COR-L47 (cell line): ENCODE data around the gene P2RY1.

ENCODE experiments used
- DNase-seq: peaks from one replicate; lab custom pipeline; 2025; lab: John Stamatoyannopoulos, UW

The P2RY1 gene

GRCh38 chr3:152834776-152835600, at the start of gene P2RY1:
TSS of gene P2RY1 (plus strand) at chr3:152835131. CDS start at chr3:152835783, 652 bp downstream.
- DNase-seq: peak; percentile 89

DNA sequence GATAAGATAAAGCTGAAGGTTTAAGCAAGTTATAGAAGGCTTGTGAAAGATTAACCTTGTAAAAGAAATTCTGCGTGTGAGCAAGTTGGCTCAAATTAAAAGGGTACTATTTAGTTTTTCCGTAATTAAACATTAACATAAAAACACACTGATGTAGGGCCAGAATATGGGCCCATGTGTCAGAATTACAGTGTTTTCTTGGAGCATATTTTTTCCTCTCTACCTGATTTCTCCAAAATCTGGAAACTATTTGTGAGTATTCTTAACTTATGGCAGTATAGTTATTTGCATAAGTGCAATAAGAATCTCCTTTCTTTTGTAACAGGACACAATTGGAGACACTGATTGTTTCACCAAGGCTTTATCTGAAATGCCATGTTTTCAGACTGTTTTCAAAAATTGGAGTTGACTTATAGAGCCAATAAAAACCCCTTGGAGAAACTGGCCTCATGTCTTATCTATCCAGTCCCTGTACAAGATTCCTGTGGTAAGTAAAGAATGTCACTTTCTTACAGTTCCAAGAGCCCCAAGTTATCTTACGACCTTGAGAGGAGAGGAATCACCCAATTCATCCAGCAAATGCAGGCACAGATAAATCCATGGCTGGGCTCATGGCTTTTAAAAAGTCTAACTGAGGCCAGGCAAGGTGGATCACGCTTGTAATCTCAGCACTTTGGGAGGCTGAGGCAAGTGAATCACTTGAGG, 47.8 kb upstream of the P2RY1 start:
- DNase-seq: no peak

GRCh38 chr3:152790651-152791387, 44.1 kb upstream of the P2RY1 start:
- DNase-seq: no peak

GRCh38 chr3:152793969-152794368, 41.0 kb upstream of the P2RY1 start:
- DNase-seq: no peak

- no peak for DNase-seq
These were observed 37.0 kb upstream of the P2RY1 start for GRCh38 chr3:152797751-152798432.

GRCh38 chr3:152811974-152812760, 22.8 kb upstream of the P2RY1 start:
- DNase-seq: no peak

DNA sequence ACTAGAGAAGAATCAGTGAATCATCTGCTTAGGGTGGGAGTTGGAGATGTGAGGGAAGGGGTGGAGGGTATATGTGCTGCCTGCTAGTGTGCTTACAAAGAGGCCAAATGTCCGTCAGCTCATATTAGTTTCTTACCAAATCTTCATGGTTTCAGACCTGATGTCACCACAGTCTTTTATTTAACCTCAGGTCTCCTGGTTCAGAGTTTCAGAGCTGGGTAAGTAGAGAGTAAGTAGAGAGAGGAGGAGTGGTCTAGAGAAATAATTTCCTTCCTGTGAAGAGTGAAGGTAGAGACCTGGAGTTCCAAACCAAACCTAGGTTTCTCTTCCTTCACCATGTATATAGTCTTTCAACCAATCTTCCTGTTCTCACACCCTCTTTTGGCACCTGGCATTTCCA, 17.5 kb upstream of the P2RY1 start:
- DNase-seq: no peak

DNA sequence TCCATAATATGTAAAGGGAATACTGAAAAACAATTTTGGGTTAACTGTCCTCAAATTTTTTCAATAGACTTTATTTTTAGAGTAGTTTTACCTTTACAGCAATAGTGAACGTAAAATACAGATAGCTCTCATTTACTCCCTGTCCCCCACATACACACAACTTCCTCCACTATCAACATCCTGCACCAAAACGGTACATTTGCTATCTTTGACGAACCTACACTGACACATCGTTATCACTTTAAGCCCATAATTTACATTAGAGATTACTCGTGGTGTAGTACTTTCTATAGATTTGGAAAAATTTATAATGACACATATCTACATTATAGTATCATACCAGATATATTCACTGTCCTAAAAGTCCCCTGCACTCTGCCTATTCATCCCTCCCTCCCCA, 16.9 kb upstream of the P2RY1 start:
- DNase-seq: no peak

DNA sequence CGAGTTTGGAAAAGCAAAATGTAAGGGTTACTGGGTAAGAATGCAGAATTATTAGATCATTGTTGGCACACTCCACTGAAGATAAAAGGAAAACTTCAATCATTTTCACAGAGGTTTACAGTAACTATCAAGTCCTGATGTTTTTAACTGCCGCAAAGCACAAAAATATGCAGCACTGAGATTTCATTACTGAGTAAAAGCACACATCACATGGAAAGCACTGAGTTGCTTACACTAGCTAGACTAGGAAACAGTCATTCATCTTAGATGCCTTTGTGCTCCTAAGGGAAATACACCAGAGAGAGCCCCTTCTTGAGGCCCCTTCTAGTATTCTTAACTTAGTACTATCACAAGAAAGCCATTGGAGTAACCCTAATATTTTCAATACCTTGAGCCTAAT, 11.8 kb upstream of the P2RY1 start:
- DNase-seq: no peak

DNA sequence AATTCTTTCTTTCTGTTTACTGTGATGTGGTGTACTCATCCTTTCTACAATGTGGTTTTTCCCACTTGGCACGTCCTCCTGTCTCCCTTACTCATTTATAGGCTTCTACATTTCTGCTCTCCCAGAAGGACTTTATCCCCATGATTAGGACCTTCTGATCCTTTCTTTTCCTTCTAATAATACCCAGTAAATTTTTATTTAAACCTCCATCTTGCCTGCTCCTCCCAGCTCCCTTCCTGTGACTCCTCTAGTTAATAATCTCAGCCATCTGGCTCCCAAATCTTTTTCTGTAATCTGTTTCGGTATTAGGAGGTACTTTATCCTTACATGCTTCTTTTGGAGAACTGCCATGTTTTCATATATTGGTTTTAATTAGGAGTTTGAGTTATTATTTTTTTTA, 11.2 kb upstream of the P2RY1 start:
- DNase-seq: no peak

GRCh38 chr3:152825566-152825965, 9.4 kb upstream of the P2RY1 start:
- DNase-seq: no peak

- no peak for DNase-seq
These were observed 8.5 kb upstream of the P2RY1 start for GRCh38 chr3:152826476-152826875.

GRCh38 chr3:152827313-152827712, 7.6 kb upstream of the P2RY1 start:
- no peak for DNase-seq

DNA sequence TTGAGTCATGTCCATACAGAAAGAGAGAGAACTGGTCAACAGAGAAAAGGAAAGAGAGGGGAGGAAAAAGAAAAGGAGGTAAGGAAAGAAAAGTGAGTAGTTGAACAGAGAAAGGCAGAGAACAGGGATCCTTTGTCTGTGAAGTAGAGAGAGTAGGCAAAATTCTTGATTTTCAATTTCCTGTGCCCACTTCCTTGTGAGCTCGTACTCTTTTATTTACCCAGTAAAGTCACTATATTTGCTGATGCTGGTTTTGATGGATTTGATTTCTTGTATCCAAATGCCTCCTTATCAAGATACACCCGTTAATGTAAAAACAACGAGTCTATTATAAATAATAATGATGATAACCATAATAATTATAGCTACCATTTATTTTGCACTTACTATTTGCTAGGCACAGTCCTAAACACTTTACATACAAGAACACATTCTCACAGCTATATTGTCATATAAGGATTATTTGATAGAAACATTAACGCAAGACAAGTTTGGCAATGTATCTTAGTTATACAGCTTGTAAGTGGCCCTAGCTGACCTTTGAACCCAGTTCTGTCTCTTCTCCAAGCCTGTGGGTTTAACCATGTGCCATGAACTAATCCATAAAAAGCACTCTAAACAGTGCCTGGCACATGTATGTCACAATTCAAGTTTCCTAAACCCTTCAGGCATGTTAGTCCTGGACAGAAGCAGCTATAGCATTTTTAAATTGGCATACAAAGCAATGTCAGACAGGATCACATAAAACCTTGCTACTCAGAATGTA, 6.7 kb upstream of the P2RY1 start:
- DNase-seq: no peak

- DNase-seq: no peak
These were observed 4.7 kb upstream of the P2RY1 start for GRCh38 chr3:152830245-152830644.

DNA sequence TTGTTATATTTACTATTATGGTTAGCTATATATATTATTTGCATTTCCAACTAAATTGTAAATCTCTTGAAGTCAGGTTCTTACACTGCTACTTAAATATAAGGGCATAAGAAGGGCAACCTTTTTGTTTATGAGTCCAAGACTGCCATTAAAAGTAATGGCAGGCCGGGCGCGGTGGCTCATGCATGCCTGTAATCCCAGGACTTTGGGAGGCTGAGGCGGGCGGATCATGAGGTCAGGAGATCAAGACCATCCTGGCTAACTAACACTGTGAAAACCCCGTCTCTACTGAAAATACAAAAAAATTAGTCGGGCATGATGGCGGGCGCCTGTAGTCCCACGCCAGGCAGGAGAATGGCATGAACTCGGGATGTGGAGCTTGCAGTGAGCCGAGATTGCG, 2.9 kb upstream of the P2RY1 start:
- DNase-seq: no peak

- no peak for DNase-seq
These were observed 1.8 kb upstream of the P2RY1 start for GRCh38 chr3:152833089-152833488.

GRCh38 chr3:152834191-152834775, 648 bp upstream of the P2RY1 start:
- DNase-seq: peak; percentile 89

GRCh38 chr3:152835601-152836102, 721 bp downstream of the P2RY1 start:
- DNase-seq: peak; percentile 46

DNA sequence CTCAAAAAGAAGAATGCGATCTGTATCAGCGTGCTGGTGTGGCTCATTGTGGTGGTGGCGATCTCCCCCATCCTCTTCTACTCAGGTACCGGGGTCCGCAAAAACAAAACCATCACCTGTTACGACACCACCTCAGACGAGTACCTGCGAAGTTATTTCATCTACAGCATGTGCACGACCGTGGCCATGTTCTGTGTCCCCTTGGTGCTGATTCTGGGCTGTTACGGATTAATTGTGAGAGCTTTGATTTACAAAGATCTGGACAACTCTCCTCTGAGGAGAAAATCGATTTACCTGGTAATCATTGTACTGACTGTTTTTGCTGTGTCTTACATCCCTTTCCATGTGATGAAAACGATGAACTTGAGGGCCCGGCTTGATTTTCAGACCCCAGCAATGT, 1.3 kb downstream of the P2RY1 start:
- DNase-seq: no peak
